Body of pancreas (tissue), 4 donors: Measurements from ENCODE around the gene TRAPPC12.

Experiments used
- POLR2A ChIP-seq, 3 donors: fragments of 450-650 bp; IDR thresholded peaks; one replicate each; pipeline ENCODE4 v1.6.1; 2016; ENCODE audit warnings: antibody characterized with exemption in 3 of 3, mild to moderate bottlenecking in 2 of 3
- TF ChIP-seq, protein P1 (sequence below), 7 experiments: fragments of 450-650 bp in 4 of 7; fragments of 200-600 bp in 3 of 7; sonication (generic) in 3 of 7; IDR thresholded peaks; one replicate each; pipeline ENCODE4 v1.5.1; 2016 to 2019; ENCODE audit warnings: antibody characterized with exemption in 7 of 7

DNA sequence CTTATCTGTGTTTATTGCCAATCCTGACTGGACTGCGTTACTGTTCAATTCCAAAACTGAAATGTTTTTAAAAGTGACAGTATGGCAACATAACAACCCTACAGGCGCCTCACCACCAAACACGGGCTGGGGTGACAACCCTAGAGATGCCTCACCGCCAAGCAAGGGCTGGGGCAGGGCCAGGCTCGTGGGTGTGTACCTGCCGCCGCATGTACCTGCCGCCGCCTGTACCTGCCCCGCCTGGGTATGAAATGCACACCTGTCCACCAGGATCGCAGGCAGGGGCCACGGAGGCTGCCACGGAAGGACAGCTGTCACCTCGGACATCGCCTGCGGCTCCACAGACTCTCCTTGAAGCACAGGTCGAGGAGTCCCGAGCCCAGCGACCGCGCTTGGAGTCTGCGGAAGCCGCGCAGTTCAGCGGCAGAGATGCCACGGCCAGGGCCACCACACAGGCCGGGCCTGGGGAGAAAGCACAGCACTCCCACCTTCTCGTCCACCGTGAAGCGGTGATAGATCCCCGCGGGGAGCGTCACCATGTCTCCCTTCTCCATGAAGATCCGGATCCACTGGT, 120.9 kb downstream of the TRAPPC12 start:
- TF ChIP-seq, protein P1, sequence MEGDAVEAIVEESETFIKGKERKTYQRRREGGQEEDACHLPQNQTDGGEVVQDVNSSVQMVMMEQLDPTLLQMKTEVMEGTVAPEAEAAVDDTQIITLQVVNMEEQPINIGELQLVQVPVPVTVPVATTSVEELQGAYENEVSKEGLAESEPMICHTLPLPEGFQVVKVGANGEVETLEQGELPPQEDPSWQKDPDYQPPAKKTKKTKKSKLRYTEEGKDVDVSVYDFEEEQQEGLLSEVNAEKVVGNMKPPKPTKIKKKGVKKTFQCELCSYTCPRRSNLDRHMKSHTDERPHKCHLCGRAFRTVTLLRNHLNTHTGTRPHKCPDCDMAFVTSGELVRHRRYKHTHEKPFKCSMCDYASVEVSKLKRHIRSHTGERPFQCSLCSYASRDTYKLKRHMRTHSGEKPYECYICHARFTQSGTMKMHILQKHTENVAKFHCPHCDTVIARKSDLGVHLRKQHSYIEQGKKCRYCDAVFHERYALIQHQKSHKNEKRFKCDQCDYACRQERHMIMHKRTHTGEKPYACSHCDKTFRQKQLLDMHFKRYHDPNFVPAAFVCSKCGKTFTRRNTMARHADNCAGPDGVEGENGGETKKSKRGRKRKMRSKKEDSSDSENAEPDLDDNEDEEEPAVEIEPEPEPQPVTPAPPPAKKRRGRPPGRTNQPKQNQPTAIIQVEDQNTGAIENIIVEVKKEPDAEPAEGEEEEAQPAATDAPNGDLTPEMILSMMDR (IDR thresholded peaks at IDR 0.05): no peak
- TF ChIP-seq POLR2A (IDR thresholded peaks at IDR 0.05): no peak
